22Rv1 (cell line): Measurements from ENCODE around the gene ARHGAP6.

Experiments
- H3K27ac ChIP-seq: fragments of 450-650 bp; 2 replicates; pipeline ENCODE4 v1.5.1; 2017
- ZFX ChIP-seq: fragments of 450-650 bp; IDR thresholded peaks from 2 replicates; pipeline ENCODE4 v1.6.1; 2017; ENCODE audit warnings: antibody characterized with exemption, borderline replicate concordance
- TF ChIP-seq, protein P1 (sequence below): fragments of 450-650 bp; IDR thresholded peaks from 2 replicates; pipeline ENCODE4 v1.5.1; 2017; ENCODE audit warnings: mild to moderate bottlenecking

Gene ARHGAP6

DNA sequence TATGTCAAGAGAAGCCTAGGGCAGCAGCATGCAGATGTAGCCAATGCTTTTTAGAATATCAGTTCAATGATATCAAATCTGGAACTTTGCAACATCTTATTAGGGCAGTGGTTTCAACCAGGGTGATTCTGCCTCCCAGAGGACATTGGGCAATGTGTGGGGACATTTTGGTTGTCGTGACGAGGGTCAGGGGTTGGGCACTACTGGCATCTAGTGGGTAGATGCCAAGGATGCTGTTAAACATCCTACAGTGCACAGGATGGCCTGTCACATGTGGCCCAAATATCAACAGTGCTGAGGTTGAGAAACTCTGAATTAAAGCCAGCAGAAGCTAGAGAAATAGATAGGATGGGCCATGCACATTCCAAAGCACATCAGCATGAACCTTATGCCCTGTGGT is 220.2 kb downstream of the ARHGAP6 start:
- H3K27ac ChIP-seq, result 0 out of 2 replicates have a peak overlapping the region, but pooled peaks have one; percentile 78
- TF ChIP-seq ZFX, result no peak
- TF ChIP-seq, protein P1, sequence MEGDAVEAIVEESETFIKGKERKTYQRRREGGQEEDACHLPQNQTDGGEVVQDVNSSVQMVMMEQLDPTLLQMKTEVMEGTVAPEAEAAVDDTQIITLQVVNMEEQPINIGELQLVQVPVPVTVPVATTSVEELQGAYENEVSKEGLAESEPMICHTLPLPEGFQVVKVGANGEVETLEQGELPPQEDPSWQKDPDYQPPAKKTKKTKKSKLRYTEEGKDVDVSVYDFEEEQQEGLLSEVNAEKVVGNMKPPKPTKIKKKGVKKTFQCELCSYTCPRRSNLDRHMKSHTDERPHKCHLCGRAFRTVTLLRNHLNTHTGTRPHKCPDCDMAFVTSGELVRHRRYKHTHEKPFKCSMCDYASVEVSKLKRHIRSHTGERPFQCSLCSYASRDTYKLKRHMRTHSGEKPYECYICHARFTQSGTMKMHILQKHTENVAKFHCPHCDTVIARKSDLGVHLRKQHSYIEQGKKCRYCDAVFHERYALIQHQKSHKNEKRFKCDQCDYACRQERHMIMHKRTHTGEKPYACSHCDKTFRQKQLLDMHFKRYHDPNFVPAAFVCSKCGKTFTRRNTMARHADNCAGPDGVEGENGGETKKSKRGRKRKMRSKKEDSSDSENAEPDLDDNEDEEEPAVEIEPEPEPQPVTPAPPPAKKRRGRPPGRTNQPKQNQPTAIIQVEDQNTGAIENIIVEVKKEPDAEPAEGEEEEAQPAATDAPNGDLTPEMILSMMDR, result no peak

DNA sequence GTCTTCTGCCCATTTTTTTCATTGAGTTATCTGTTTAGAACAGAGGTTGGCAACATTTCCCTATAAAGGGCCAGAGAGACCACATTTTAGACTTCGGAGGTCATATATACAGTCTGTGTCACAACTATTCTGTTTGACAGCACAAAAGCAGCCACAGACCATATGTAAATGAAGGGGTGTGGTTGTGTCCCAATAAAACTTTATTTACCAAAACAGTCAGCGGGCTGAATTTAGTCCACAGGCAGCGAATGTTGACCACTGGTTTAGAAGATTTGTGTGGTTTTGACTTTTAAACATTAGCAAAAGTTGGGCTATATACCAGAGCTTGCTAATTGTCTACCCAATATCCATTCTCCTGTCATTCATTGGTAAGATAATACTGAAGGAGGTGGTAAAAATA is 221.7 kb downstream of the ARHGAP6 start:
- no peak for TF ChIP-seq ZFX
- TF ChIP-seq, protein P1, result no peak
- H3K27ac ChIP-seq, result no peak overlapping the region

GRCh38 chrX:11439846-11440245 is 225.9 kb downstream of the ARHGAP6 start:
- H3K27ac ChIP-seq, result no peak overlapping the region
- no peak for TF ChIP-seq ZFX
- TF ChIP-seq, protein P1, result no peak

- no peak for TF ChIP-seq ZFX
- TF ChIP-seq, protein P1, result no peak
- H3K27ac ChIP-seq, result no peak overlapping the region
Observed at GRCh38 chrX:11438767-11439166, 227.0 kb downstream of the ARHGAP6 start.

- no peak overlapping the region for H3K27ac ChIP-seq
- no peak for TF ChIP-seq ZFX
- TF ChIP-seq, protein P1, result no peak
Observed at GRCh38 chrX:11438380-11438723, 227.4 kb downstream of the ARHGAP6 start.

- TF ChIP-seq, protein P1, result no peak
- no peak for TF ChIP-seq ZFX
- H3K27ac ChIP-seq, result no peak overlapping the region
Observed at GRCh38 chrX:11437642-11438379, 227.9 kb downstream of the ARHGAP6 start.

- TF ChIP-seq, protein P1, result no peak
- no peak for TF ChIP-seq ZFX
- H3K27ac ChIP-seq, result no peak overlapping the region
Observed at GRCh38 chrX:11435568-11435967, 230.2 kb downstream of the ARHGAP6 start.
